Activated gamma-delta T cell treated with anti-CD3 and anti-CD28 coated beads, Interleukin-2, amount 50 U/mL, for 16 hours (primary cell): Measurements from ENCODE around the gene ACBD4.

ENCODE experiments used
- DNase-seq: peaks from one replicate; pipeline ENCODE4 v3.0.0-alpha.2; 2020; ENCODE audit warnings: low read depth

Gene ACBD4

DNA sequence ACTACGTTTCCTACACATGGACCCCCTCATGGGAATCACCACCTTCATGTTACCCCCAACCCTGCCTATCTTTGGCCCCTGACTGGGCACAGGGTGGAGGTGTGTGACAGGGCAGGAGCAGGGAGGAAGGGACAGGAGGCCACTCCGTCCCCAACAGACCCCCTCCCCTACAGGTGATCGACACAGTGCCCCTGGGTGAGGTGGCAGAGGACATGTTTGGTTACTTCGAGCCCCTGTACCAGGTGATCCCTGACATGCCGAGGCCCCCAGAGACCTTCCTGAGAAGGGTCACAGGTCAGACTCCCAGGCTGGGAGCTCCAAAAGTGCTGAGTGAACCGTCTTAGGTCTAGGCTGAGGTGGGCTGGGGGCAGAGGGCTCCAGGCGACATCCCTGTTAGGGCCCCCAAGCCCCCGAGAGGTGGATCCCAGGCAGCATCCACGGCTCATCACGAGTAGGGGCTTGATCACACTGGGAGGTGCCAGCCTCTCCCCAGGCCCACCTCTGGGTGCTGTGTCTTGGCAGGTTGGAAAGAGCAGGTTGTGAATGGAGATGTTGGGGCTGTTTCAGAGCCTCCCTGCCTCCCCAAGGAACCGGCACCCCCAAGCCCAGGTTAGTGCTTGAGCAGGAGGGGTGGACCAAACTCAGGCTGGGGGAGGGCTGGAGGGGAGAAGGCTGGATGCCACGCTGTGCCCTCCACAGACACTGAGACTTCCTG lies 1.5 kb downstream of the ACBD4 start:
- no peak for DNase-seq

DNA sequence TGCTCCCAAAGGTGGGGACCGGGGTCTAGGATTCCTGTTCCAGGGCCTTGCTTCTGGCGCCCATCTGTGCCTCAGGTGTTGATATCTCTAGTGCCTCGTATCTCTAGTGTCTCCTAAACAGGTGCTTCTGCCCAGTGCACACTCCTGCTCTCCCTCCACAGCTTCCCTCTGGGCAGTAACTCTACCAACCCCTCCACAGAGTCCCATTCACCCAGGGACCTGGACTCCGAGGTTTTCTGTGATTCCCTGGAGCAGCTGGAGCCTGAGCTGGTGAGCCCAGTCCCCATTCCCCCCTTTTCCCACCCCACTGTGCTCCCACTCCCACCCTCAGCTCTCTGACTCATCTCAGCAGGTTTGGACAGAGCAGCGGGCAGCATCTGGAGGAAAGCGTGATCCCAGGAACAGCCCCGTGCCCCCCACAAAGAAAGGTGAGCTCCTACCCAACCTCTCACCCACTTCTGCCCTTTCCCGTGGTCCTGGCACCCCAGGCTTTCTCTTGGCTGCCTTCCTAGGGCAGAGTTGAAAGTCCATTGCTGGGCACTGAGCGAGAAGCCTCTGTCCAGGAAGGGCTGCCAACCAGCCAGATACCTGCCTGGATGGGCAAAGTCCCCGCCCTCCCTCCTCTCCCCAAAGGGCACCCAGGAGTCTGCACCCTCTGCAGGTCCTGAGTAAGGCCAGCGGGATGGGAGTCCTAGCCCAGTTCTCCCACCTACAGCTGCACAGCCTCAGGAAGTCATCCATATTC lies 2.2 kb downstream of the ACBD4 start:
- no peak for DNase-seq

GRCh38 chr17:45138911-45139532 lies 3.5 kb downstream of the ACBD4 start:
- no peak for DNase-seq

DNA sequence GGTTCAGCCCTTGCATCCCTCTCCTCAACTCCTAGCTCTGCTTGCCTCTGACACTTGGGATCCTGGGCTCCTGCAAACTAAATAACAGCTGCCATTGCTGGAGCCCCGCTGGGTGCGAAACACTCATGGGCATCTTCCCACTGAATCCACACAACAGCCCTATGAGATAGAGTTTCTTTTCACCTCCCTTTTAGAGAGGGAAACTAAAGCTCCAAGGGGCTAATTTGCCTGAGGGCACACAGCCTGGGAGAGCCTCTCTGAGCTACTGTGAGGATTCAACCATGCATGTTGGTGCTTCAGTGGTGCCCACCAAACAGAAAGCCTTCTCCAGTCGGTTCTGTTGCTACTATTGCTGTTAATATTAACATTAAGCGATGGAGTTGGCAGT lies 4.0 kb downstream of the ACBD4 start:
- DNase-seq = no peak

DNA sequence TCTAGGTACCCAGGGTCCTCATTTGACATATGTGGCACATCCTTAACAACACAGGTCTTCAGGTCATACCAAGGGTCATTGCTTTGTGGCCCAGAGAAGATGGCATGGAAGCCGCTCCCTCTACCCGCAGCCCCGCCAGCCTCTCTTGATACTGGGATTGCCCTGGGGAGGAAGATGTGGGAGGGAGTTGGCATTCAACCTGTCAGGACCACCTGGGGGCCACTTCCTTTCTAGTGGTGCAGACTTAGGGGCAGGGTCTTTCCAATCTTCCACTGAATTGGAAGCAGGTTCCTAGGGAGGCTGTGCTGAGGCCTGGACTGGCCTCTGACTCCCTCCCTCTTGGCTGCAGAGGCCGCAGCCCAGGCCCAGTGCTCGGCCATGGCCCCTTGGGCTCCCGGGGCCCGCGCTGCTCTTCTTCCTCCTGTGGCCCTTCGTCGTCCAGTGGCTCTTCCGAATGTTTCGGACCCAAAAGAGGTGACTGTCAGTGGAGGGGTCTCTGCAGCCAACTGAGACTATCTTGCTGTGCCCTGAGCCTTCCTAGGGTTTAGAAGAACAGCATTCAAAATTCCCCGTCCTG lies 7.7 kb downstream of the ACBD4 start:
- no peak for DNase-seq

DNA sequence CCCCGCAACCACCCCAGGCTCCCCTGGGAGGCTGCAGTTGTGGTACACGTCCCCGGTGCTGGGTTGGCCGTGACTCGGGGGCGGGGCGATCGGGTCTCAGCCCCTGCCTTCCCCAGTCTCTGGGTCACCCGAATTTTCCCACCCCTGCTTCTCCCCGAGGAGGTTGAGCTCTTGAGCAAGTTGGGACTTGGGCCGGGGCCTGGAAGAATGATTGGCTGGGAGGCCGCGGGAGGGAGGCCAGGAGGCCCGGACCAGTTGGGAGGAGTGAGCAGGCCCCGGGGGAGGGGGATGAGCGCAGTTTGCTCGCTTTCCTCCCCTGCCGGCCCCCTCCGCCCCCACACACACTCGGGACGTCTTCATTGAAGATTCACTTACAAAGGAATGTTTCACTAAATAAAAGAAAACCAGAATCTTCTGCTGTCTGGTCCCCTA lies 8.3 kb downstream of the ACBD4 start:
- no peak for DNase-seq

DNA sequence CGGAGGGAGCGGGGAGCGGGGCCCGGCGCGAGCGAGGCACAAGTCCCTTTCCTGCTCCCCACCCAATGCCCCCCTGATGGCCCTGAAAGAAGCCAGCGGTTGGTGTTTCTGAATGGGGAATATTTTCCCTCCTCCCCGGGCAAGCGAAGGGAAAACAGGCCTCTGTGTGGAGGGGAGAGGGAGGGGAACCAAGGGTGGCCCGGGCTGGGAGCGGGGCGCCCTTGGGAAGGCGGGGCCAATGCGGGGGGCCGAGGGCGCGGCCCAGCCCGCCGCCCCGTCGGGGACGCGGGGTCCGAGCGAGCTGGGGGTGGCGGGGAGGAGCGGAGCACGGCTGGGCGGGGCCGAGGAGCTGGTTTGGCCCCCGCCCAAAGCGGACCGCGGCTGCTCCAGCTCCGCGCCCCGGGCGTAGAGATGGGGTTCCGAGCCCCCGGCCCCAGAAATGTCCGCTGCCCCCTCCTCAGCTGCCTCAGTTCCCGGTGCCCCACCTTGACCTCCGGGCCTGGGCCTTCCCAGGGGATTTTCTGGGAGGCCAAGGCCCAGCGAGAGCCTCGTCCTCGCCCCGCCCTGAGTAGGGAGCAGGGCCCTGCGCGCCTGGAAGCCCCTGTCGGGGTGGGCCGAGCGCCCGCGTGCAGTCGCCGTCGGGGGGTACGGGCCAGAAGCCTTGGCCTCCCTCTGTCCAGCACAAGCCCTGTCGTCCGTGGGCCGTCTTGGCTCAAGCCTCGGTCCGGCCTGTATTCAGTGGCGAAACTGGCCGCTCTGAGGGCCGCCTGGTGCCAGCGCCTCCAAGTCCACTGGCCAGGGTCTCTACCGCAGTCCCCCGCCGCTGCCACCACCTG lies 8.9 kb downstream of the ACBD4 start:
- DNase-seq = no peak

DNA sequence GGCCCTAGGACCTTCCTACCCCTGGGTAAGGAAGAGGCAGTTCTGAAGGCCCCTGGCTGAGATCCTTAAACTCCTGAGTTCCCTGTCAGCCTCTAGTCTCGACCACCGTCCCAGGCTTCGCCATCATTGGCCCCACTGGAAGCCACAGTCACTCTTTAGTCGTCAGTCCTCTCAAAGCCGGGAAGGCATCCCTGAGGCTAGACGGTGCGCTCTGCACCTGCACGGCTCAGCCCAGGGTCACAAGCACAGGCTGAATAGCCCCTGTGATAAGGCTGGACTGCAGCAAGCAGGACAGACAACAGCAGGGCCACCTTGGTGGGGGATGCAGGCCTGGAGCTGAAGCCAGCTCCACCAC lies 9.5 kb downstream of the ACBD4 start:
- no peak for DNase-seq

DNA sequence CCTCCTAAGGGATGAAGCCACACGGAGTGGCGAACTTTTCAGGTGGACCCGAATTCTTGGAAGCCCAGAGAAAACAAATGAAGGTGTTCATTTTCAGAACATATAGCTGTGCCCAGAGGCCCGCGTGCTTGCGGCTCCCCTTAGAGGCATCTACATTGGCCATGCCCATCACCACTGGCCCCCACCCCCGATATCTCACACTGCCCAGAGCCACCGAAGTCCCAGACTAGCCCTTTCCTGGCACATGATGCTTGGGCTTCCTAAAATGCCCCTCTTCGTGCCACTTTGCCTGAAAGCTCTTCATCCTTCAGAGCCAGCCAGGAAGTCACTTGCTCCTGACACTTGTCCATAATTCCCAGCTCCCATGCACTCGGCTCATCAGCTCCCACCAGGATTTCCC lies 10.7 kb downstream of the ACBD4 start:
- DNase-seq = no peak

- DNase-seq = no peak
Observed at GRCh38 chr17:45146592-45146889, 11.1 kb downstream of the ACBD4 start.

- DNase-seq = no peak
Observed at GRCh38 chr17:45146890-45147580, 11.5 kb downstream of the ACBD4 start.

GRCh38 chr17:45147581-45148182 lies 12.2 kb downstream of the ACBD4 start:
- peak; percentile 62 for DNase-seq

GRCh38 chr17:45148183-45149036 lies 12.9 kb downstream of the ACBD4 start, which contains the start of gene HEXIM1:
Gene HEXIM1, plus strand, starts transcription at chr17:45148475. Its CDS starts 716 bp downstream, at chr17:45149191.
- peak; percentile 98 for DNase-seq

GRCh38 chr17:45149037-45149668 lies 13.7 kb downstream of the ACBD4 start:
- peak; percentile 63 for DNase-seq

GRCh38 chr17:45149669-45150664 lies 14.5 kb downstream of the ACBD4 start:
- no peak for DNase-seq

DNA sequence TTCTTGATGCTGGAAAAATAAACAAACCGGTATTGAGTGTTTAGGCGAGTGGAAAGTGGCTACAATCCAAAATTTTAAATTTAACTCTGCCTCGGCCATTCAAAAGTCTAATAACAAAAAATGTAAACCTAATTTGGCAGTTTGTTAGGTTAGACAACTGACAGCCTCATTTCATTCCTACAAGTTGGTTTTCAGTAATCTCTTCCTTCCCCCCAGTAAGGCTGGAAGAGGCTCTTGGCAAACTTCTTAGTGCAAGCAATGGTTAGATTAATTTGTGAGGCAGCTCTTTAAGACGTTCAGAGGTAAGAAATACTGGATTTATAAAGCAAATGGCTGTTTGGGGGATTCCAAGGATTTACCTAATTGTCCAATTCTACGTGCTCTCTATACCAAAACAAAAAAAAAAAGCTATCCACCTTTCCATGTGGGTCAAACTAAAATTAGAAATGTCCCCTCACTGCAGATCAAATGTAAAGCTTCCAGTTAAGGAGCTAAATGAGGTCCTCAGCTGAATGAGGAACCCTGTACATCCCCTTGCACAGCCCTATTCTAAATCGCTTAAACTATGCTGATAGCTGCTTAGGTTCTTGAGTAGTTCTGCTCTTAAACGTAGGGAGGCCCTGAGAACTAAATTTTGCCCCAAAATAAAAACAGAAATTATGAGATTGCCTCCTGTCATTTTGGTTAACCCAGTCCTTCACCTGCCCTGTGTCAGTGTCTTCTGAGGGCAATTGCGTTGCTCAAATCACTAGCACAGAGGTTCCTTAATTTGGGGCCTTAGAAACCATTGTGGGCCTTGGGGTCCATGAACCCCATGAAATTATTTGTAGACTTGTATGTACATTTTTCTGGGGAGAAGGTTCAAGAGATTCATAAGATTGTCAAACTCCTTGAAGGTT lies 15.7 kb downstream of the ACBD4 start:
- no peak for DNase-seq

GRCh38 chr17:45155029-45155428 lies 19.5 kb downstream of the ACBD4 start:
- no peak for DNase-seq
